Right lobe of liver (tissue), 6 donors: ENCODE measurements around the gene CFAP100. TPM values are rescaled to one million over a fixed set of nuclear protein-coding genes. Genes with fewer than 3 reads are reported as not detected.

Experiments used
- ATAC-seq, 4 donors: fragments of 200-7000 bp; cut with Tn5 transposase; one replicate each; pipeline ENCODE4 v1.9.1; 2020; ENCODE audit warnings: mild to moderate bottlenecking in 4 of 4, moderate library complexity in 4 of 4
- DNase-seq, 3 donors: peaks; one replicate each; pipeline ENCODE4 v3.0.0-alpha.2; 2020
- H3K27ac ChIP-seq, 3 donors: fragments of 200-600 bp; one replicate each; pipeline ENCODE4 v1.8.0; 2022
- H3K27me3 ChIP-seq, 2 donors: fragments of 200-600 bp; one replicate each; pipeline ENCODE4 v1.8.0; 2022
- H3K36me3 ChIP-seq, 4 donors: fragments of 200-600 bp; sonication (generic) in 1 of 4; one replicate each; pipeline versions ENCODE4 v1.5.1 to v1.8.0; 2017 to 2022; ENCODE audit warnings: control low read depth in 1 of 4
- H3K4me1 ChIP-seq, 4 donors: fragments of 200-600 bp; sonication (generic) in 1 of 4; one replicate each; pipeline versions ENCODE4 v1.5.1 to v1.8.0; 2017 to 2022; ENCODE audit warnings: control low read depth in 1 of 4
- H3K4me3 ChIP-seq, 3 donors: fragments of 200-600 bp; one replicate each; pipeline ENCODE4 v1.8.0; 2022
- H3K9me3 ChIP-seq, 4 donors: fragments of 200-600 bp; sonication (generic) in 1 of 4; one replicate each; pipeline versions ENCODE4 v1.5.1 to v1.8.0; 2017 to 2022; ENCODE audit warnings: control low read depth in 1 of 4
- CTCF ChIP-seq, 4 donors: fragments of 200-600 bp in 3 of 4; fragments of 450-650 bp in 1 of 4; IDR thresholded peaks; one replicate each; pipeline versions ENCODE4 v1.5.1 to v1.8.0; 2016 to 2022; ENCODE audit warnings: antibody characterized with exemption in 4 of 4, mild to moderate bottlenecking in 2 of 4
- POLR2A ChIP-seq: fragments of 450-650 bp; IDR thresholded peaks from one replicate; pipeline ENCODE4 v1.6.1; 2017; ENCODE audit warnings: antibody characterized with exemption, mild to moderate bottlenecking
- WGBS: methylation state at CpG from one replicate; pipeline ENCODE4 v1.1.6; 2018; ENCODE audit warnings: low coverage, low lambda C conversion rate; ENCODE audit not compliant: insufficient coverage; ENCODE audit errors: missing lambda C conversion rate; 5-methylcytosine and 5-hydroxymethylcytosine counted together
- intact Hi-C, 2 donors: fragments of 100-400 bp; cut with DNase I; formaldehyde crosslinking; loops; one replicate each; pipeline versions ENCODE4 v1.11.2 to v1.14.1; 2022
- total RNA-seq, 6 experiments: library from RNA; depleted of rRNA in 2 of 6; stranded (reverse); fragments of >200 nt in 2 of 6; fragmentation: NEBNext Ultra II Directional in 3 of 6; extraction: Animal tissue kit (Norgen Biotek cat#: 25700) in 3 of 6; gene quantifications; one replicate each; pipeline versions ENCODE4 v1.1.0 to v1.2.4, GENCODE V29; 2016 to 2023
- donor health status: DM: no; HTN: yes; CAD: no.
- donor health status: DM: no; HTN: no; CAD: no.
- donor health status: DM: no; HTN: no; CAD: no.
- donor health status: DM: no; HTN: yes; CAD: no.
- donor health status: DM: no; HTN: yes; CAD: no.

Gene CFAP100
- total RNA-seq, 6 experiments from 2014 or later, result not detected

- H3K4me3 ChIP-seq, result peak overlapping the region; percentile 60 to 73 (median 63)
- H3K36me3 ChIP-seq, result peaks cover 11 to 20% (median 14%) of the 10 kb centered on the region in 4 donors
Observed at GRCh38 chr3:126474498-126475412, 80.0 kb downstream of the CFAP100 start.

GRCh38 chr3:126475413-126476114 lies 80.9 kb downstream of the CFAP100 start, which contains the start of gene ZXDC:
TSS of gene ZXDC (minus strand) at chr3:126475891. CDS start at chr3:126475865, 26 bp downstream.
- Histone ChIP-seq H3K27me3 (no peaks in the 10 kb centered on the region), H3K4me1 (peaks cover 0 to 29% (median 13%) of the 10 kb centered on the region in 4 donors), H3K4me3 (peak within 1 kb of the TSS; percentile 63 to 73 (median 73)), H3K9me3 (no peaks in the 10 kb centered on the region), H3K36me3 (peaks cover 3 to 11% (median 8%) of the 10 kb centered on the region in 4 donors), H3K27ac (peak within 1 kb of the TSS; percentile 85 to 98 (median 88))
- DNase-seq (peak; percentile 97 to 98 (median 97)), ATAC-seq (peak; percentile 60 to 81 (median 75))
- 0% methylated on average over 32 of the region's 112 CpGs for WGBS
- intact Hi-C loops, result no loop called here
- peak; percentile 38 to 66 (median 46) for TF ChIP-seq CTCF (IDR thresholded peaks at IDR 0.05)
- peak; percentile 96 for TF ChIP-seq POLR2A

More at GRCh38 chr3:126474498-126475412, 80.0 kb downstream of the CFAP100 start:
- ATAC-seq (peak; percentile 2 to 12 (median 4)), DNase-seq (peak; percentile 61 to 74 (median 71))
- peak in 1 of 4 donors; percentile 11 for TF ChIP-seq CTCF (IDR thresholded peaks at IDR 0.05)
- TF ChIP-seq POLR2A, result no peak
- 9% methylated on average over 14 of the region's 72 CpGs for WGBS
- Histone ChIP-seq H3K27me3 (no peaks in the 10 kb centered on the region), H3K9me3 (no peaks in the 10 kb centered on the region), H3K4me1 (peaks cover 0 to 29% (median 13%) of the 10 kb centered on the region in 4 donors), H3K27ac (peak overlapping the region; percentile 85 to 98 (median 87))
- intact Hi-C loops, result no loop called here

GRCh38 chr3:126476166-126477060 lies 81.7 kb downstream of the CFAP100 start:
- intact Hi-C loops, result no loop called here
- ATAC-seq (peak; percentile 43 to 70 (median 56)), DNase-seq (peak in 2 of 3 donors; percentile 29 to 82)
- Histone ChIP-seq H3K36me3 (peaks cover 0 to 4% (median 2%) of the 10 kb centered on the region in 4 donors), H3K9me3 (no peaks in the 10 kb centered on the region), H3K4me3 (peak overlapping the region; percentile 59 to 73 (median 71)), H3K27ac (peak overlapping the region; percentile 80 to 88 (median 80)), H3K27me3 (no peaks in the 10 kb centered on the region), H3K4me1 (peaks cover 0 to 34% (median 13%) of the 10 kb centered on the region in 4 donors)
- TF ChIP-seq CTCF (IDR thresholded peaks at IDR 0.05), result no peak
- TF ChIP-seq POLR2A, result no peak
- WGBS, result 55% methylated on average over 15 of the region's 66 CpGs

GRCh38 chr3:126477061-126477380 lies 82.3 kb downstream of the CFAP100 start:
- ATAC-seq (no peak), DNase-seq (peak in 1 of 3 donors; percentile 46)
- no peaks in the 10 kb centered on the region for H3K36me3 ChIP-seq
- H3K4me1 ChIP-seq, result peaks cover 0 to 35% (median 14%) of the 10 kb centered on the region in 4 donors
- H3K27ac ChIP-seq, result no peak overlapping the region
- no peaks in the 10 kb centered on the region for H3K9me3 ChIP-seq
- intact Hi-C loops, result no loop called here
- H3K27me3 ChIP-seq, result no peaks in the 10 kb centered on the region
- no peak for TF ChIP-seq CTCF (IDR thresholded peaks at IDR 0.05)
- no peak for TF ChIP-seq POLR2A
- WGBS, result 56% methylated on average over 3 of the region's 4 CpGs
- no peak overlapping the region for H3K4me3 ChIP-seq
